ENCODE data around the gene NUDT17. TPM values are rescaled to one million over a fixed set of nuclear protein-coding genes. Genes with fewer than 3 reads are reported as not detected.
"Not testable (repeated sequence)": the region's sequence is repeated elsewhere in the genome, so short reads cannot be mapped to it uniquely, and the experiment has no call there.

The NUDT17 gene
- total RNA-seq, 1 donor from 2014 or later = 0.53 TPM

DNA sequence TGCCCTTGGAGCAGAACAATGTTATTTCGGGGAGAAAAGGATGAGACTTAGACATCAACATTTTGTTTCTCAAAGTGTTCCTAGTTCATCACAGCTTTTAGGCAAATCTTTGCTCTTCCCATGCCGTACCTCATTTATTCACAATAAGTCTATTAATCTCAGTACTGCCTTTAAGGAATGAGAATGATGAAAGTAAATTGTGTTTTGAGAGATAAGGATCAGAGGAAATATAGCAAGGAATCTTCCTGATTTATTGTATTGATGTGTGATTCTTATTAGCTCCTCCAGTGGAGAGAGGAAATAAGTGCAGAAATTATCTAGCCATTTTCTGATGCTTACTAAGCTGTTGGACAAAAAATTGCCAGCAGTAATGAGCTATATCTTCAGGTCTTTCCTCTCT is 19.4 kb upstream of the NUDT17 start:
- Histone ChIP-seq H3K27me3 (ENCODE audit: control insufficient read depth, insufficient read depth, low read length) (no peaks in the 10 kb centered on the region), H3K4me3 (ENCODE audit: low read depth, low read length) (no peak overlapping the region), H3K36me3 (ENCODE audit: control insufficient read depth, insufficient read depth, low read length) (peaks cover 19% of the 10 kb centered on the region)
- FAIRE-seq = no peak
- TF ChIP-seq, protein P1, sequence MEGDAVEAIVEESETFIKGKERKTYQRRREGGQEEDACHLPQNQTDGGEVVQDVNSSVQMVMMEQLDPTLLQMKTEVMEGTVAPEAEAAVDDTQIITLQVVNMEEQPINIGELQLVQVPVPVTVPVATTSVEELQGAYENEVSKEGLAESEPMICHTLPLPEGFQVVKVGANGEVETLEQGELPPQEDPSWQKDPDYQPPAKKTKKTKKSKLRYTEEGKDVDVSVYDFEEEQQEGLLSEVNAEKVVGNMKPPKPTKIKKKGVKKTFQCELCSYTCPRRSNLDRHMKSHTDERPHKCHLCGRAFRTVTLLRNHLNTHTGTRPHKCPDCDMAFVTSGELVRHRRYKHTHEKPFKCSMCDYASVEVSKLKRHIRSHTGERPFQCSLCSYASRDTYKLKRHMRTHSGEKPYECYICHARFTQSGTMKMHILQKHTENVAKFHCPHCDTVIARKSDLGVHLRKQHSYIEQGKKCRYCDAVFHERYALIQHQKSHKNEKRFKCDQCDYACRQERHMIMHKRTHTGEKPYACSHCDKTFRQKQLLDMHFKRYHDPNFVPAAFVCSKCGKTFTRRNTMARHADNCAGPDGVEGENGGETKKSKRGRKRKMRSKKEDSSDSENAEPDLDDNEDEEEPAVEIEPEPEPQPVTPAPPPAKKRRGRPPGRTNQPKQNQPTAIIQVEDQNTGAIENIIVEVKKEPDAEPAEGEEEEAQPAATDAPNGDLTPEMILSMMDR (IDR thresholded peaks at IDR 0.05; ENCODE audit: insufficient read depth, low read length, severe bottlenecking) = no peak
- no peak for DNase-seq (ENCODE audit: low read depth)

DNA sequence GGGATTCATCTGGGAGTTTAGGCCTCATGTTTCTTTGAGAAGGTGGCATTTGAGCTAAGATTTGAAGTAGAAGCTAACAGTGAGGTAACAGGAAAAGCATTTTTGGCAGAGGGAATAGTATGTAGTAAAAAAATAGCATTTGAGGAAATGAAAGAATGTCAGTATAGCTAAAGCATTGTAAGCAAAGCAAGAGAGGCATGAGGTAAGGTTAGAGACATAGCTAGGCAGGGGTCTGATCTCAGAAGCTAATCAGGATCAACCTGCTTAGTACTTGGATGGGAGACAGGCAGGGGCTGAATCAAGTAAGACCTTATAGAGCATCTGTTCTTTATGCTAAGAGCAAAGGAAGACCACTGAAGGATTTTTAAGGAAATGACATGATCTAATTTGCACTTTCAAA is 17.5 kb upstream of the NUDT17 start:
- TF ChIP-seq, protein P1 (IDR thresholded peaks at IDR 0.05; ENCODE audit: insufficient read depth, low read length, severe bottlenecking) = no peak
- peaks cover 23% of the 10 kb centered on the region for H3K36me3 ChIP-seq (ENCODE audit: control insufficient read depth, insufficient read depth, low read length)
- DNase-seq (ENCODE audit: low read depth) (no peak), FAIRE-seq (no peak)
- H3K27me3 ChIP-seq (ENCODE audit: control insufficient read depth, insufficient read depth, low read length) = no peaks in the 10 kb centered on the region
- no peak overlapping the region for H3K4me3 ChIP-seq (ENCODE audit: low read depth, low read length)

DNA sequence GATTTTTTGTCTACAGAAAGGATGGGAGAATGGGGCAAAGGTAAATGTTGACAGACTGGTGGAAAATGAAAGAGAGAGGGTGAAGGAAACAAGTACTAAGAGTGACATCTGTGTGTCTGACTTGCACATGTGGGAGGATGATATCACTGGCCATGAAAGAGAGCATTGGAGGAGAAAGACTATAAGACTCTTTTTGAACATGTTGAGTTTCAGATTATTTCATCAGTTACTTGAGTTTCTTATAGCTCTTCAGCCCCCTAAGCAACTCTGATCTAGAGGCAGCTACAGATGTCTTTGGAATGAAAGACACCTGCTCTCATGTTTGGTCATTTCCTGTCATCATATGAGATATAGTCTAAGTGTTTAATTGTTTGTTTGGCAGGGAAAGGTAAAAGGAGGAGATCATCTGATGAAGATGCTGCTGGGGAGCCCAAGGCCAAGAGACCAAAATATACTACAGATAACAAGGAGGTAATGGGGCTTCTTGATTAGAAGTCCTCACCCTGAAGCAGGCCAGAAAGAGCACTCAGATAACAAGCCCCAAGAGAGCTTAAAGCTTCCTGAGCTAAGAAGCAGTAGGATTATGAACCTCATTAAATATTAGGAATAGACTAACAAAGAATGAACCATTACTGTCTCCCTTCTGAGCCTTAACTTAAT is 16.9 kb upstream of the NUDT17 start:
- H3K36me3 ChIP-seq (ENCODE audit: control insufficient read depth, insufficient read depth, low read length) = peaks cover 27% of the 10 kb centered on the region
- FAIRE-seq (no peak), DNase-seq (ENCODE audit: low read depth) (no peak)
- no peaks in the 10 kb centered on the region for H3K27me3 ChIP-seq (ENCODE audit: control insufficient read depth, insufficient read depth, low read length)
- H3K4me3 ChIP-seq (ENCODE audit: low read depth, low read length) = no peak overlapping the region
- TF ChIP-seq, protein P1 (IDR thresholded peaks at IDR 0.05; ENCODE audit: insufficient read depth, low read length, severe bottlenecking) = no peak

DNA sequence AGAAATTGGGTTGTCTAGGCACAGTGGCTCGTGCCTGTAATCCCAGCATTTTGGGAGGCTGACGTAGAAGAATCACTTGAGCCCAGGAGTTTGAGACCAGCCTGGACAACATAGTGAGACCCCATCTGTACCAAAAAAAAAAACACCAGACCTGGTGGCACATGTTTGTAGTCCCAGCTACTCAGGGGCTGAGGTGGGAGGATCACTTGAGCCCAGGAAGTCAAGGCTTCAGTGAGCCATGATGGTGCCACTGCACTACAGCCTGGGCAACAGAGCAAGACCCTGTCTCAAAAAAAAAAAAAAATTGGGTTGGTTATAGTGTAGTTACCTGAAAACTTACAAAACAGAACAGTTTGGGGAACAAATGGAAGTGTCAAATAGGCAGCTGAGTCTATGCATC is 14.6 kb upstream of the NUDT17 start:
- peaks cover 27% of the 10 kb centered on the region for H3K36me3 ChIP-seq (ENCODE audit: control insufficient read depth, insufficient read depth, low read length)
- not testable (repeated sequence) for H3K27me3 ChIP-seq (ENCODE audit: control insufficient read depth, insufficient read depth, low read length); H3K4me3 ChIP-seq (ENCODE audit: low read depth, low read length); FAIRE-seq; DNase-seq (ENCODE audit: low read depth)

DNA sequence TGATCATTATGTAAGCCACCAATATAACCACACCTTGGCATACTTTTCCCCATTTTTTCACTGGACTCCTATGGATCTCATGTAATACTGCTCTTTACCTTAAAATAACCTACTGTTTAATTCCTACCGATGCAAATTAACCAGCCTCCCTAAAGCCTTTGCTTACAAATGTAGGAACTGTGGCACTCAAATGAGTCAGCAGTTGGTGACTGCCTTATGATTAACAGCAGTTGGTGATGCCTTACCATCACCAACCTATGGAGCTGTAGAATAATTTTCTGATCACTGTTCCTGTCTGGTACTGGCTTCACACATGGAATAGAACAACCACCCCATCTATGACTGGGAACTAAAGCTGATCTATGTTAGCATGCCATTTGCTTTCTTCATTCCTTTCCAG is 7.8 kb upstream of the NUDT17 start:
- DNase-seq (ENCODE audit: low read depth) (peak; percentile 39), FAIRE-seq (no peak)
- H3K4me3 ChIP-seq (ENCODE audit: low read depth, low read length) = no peak overlapping the region
- no peaks in the 10 kb centered on the region for H3K27me3 ChIP-seq (ENCODE audit: control insufficient read depth, insufficient read depth, low read length)
- TF ChIP-seq, protein P1 (IDR thresholded peaks at IDR 0.05; ENCODE audit: insufficient read depth, low read length, severe bottlenecking) = no peak
- H3K36me3 ChIP-seq (ENCODE audit: control insufficient read depth, insufficient read depth, low read length) = peaks cover 28% of the 10 kb centered on the region

DNA sequence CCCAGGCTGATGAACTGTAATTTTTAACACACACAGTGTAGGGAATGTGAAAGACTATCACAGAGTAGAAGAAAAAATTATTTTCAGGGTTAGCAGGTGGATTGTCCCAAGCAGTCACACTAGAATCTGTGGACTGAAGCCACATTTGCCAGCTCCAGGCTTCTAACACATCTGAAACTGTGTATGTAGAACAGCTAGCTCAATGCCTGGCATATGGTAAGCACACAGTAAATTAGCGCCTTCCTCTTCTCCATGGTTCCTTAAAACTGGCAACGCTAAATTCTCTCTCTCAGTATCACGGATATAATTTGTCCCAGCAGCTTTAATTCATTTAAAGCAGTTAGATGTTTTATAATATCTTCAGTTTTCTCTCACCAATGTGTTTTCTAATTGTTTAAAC is 2.4 kb upstream of the NUDT17 start:
- TF ChIP-seq, protein P1 (IDR thresholded peaks at IDR 0.05; ENCODE audit: insufficient read depth, low read length, severe bottlenecking) = no peak
- DNase-seq (ENCODE audit: low read depth) = no peak
- H3K27me3 ChIP-seq (ENCODE audit: control insufficient read depth, insufficient read depth, low read length) = no peaks in the 10 kb centered on the region
- no peak overlapping the region for H3K4me3 ChIP-seq (ENCODE audit: low read depth, low read length)
- FAIRE-seq = no peak
- H3K36me3 ChIP-seq (ENCODE audit: control insufficient read depth, insufficient read depth, low read length) = peaks cover 15% of the 10 kb centered on the region

Measured in bronchial epithelial cell (primary cell).